Effector memory CD4-positive, alpha-beta T cell (primary cell): ENCODE results near the gene BTN3A1.

ENCODE experiments used
- DNase-seq, 3 donors: peaks; one replicate each; pipeline ENCODE4 v3.0.0-alpha.2; 2020
- H3K27ac ChIP-seq: 2 replicates; pipeline ENCODE4 v1.7.0; 2013; ENCODE audit warnings: mild to moderate bottlenecking, low read length, moderate library complexity; ENCODE audit not compliant: insufficient read depth, poor library complexity, severe bottlenecking
- H3K27me3 ChIP-seq: replicated peaks from 2 replicates; pipeline ENCODE4 v1.7.0; 2013; ENCODE audit warnings: mild to moderate bottlenecking, low read length; ENCODE audit not compliant: insufficient read depth, control insufficient read depth, poor library complexity, severe bottlenecking
- H3K36me3 ChIP-seq: 2 replicates; pipeline ENCODE4 v1.7.0; 2013; ENCODE audit warnings: mild to moderate bottlenecking, low read length, moderate library complexity; ENCODE audit not compliant: control insufficient read depth, insufficient read depth
- H3K4me1 ChIP-seq: 2 replicates; pipeline ENCODE4 v1.7.0; 2013; ENCODE audit warnings: low read length, mild to moderate bottlenecking; ENCODE audit not compliant: control insufficient read depth, insufficient read depth, poor library complexity, severe bottlenecking
- H3K4me3 ChIP-seq: 2 replicates; pipeline ENCODE4 v1.7.0; 2013; ENCODE audit warnings: low read length, low read depth, mild to moderate bottlenecking; ENCODE audit not compliant: insufficient read depth, poor library complexity, severe bottlenecking
- H3K9me3 ChIP-seq: 2 replicates; pipeline ENCODE4 v1.7.0; 2013; ENCODE audit warnings: mild to moderate bottlenecking, low read length, moderate library complexity; ENCODE audit not compliant: control insufficient read depth

Gene BTN3A1

DNA sequence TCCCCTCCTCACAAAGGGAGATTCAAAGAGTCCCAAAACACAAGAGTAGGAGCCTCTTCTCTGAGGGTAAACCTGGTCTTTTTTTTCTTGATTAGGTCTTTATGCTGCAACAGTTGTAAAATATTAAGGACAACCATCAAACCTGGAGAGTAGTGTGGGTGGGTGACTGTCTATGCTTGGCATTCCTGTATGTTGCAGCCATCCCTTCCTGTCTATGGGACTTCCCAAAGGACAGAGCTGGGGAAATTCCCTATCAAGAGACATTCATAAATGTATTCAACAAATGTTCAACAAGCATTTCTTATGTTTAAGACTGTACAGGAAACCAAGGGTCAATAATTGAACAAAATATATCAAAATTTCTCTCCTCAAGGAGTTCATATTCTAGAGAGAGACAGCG is 13.6 kb upstream of the BTN3A1 start:
- no peak overlapping the region for H3K27ac ChIP-seq
- no peak overlapping the region for H3K4me3 ChIP-seq
- no peaks in the 10 kb centered on the region for H3K4me1 ChIP-seq
- DNase-seq, result no peak
- no peaks in the 10 kb centered on the region for H3K9me3 ChIP-seq
- no peaks in the 10 kb centered on the region for H3K27me3 ChIP-seq
- no peaks in the 10 kb centered on the region for H3K36me3 ChIP-seq

DNA sequence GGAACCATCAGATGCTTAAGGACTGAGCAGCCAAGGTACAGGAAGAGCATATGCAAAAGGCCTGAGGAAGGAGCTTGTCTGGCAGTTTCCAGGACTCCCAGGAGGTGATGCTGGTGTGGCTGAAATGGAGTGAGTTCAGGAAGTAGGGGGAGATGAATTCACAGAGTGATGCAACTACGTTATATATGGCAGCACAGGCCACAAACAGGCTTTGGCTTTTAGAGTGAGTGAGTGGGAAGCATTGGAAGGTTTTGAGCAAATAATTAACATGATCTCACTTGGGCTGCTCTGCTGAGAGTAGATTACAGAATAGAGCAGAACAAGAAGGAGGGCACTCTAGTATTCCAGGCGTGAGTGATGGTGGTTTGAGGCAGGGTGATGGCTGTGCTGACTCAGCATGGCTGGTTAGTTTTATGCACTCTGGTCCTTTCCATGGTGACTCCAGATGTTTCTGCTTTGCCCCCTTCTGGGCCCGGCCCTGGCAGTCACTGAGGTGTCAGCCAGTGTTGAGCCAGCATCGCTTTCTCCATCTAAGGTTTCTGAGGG is 12.7 kb upstream of the BTN3A1 start:
- H3K4me1 ChIP-seq, result no peaks in the 10 kb centered on the region
- no peak overlapping the region for H3K4me3 ChIP-seq
- no peaks in the 10 kb centered on the region for H3K27me3 ChIP-seq
- no peaks in the 10 kb centered on the region for H3K9me3 ChIP-seq
- DNase-seq, result no peak
- H3K36me3 ChIP-seq, result no peaks in the 10 kb centered on the region
- no peak overlapping the region for H3K27ac ChIP-seq

DNA sequence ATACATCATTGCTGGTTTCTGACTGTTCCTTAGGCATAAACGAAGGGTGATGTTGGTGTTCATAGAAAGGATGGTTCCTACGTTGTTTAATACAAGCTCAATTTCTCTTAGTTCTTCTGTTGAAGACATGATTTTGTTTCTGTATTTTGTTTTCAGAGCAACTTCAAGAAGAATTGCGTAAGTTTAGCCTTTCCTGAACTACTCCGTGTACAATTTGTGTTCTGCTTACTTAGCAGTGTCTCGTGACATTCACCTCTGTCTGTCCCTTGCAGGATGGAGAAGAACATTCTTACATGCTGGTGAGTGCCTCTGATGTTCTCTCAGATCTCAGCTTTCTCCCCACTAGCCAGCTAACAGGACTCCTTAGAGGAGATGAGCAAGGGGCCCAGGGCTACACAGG is 11.5 kb upstream of the BTN3A1 start:
- DNase-seq, result no peak
- Histone ChIP-seq H3K27me3 (no peaks in the 10 kb centered on the region), H3K4me3 (no peak overlapping the region), H3K9me3 (no peaks in the 10 kb centered on the region), H3K4me1 (no peaks in the 10 kb centered on the region), H3K36me3 (no peaks in the 10 kb centered on the region), H3K27ac (no peak overlapping the region)

DNA sequence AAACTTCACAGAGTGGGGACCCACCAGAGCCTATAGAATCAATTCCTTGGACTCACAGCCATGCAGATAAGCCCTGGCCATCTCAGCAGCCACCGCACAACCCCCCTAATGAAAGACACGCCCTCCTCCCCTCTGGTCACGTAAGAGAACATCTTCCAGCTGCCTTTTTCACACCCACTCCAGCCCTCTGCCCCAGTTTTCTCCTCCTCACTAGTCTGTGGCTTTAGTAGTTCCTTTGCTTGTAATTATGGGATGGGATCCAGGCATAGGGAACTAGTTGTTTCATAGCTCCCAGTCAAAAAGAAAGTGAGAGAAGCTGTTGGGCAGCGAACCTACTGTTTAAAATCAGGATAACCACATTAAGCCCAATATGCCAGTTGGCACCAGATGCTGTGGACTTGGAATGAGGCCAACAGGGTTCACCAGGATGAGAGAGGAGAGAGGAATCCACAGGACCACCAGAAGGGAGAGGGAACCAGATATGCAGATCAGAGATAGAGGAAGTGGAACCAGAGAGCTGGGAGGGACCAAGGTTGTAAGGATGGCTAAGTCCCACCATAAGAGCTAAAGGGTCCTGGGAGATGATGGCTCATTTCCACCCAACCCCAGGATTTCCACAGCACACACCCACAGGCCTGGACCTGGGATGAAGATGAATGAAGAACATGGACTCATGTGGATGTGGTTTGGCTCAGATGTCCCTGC is 9.0 kb upstream of the BTN3A1 start:
- Histone ChIP-seq H3K4me3 (no peak overlapping the region), H3K27me3 (no peaks in the 10 kb centered on the region), H3K36me3 (no peaks in the 10 kb centered on the region), H3K27ac (no peak overlapping the region), H3K9me3 (no peaks in the 10 kb centered on the region), H3K4me1 (no peaks in the 10 kb centered on the region)
- DNase-seq, result no peak

DNA sequence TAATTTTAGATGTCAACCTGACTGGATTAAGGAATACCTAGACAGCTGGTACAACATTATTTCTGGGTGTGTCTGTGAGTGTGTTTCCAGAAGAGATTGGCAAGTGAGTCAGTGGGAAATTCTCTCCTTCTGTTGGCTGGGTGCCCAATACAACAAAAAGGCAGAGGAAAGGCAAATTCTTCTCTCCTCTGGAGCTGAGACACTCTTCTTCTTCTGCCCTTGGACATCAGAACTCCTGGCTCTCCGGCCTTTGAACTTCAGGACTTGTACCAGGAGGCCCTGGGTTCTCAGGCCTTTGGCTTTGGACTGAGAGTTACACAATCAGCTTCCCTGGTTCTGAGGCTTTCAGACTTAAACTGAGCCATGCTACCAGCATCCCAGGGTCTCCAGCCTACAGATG is 7.8 kb upstream of the BTN3A1 start:
- no peak for DNase-seq

DNA sequence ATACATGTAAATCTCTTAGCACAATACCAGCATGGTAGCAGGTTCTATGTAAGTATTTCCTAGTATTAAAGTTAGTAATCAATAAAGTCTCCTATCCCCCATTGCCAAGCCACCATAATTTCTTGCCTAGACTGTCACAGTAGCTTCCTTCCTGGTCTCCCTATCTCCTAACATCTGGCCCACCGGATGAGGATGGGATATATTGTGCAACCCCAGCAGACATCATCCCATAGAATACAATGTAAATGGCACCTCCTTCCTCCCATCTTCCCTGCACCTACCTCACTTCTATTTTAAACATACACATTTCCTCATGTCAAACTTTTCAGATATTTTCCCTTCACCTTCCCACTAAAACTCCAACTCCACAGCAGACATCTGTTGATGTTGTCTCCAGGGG is 3.5 kb upstream of the BTN3A1 start:
- Histone ChIP-seq H3K4me1 (peaks cover 5% of the 10 kb centered on the region), H3K9me3 (no peaks in the 10 kb centered on the region), H3K27me3 (no peaks in the 10 kb centered on the region), H3K4me3 (no peak overlapping the region), H3K36me3 (no peaks in the 10 kb centered on the region), H3K27ac (no peak overlapping the region)
- DNase-seq, result no peak

More for the DNA sequence above, 7.8 kb upstream of the BTN3A1 start:
- Histone ChIP-seq H3K9me3 (no peaks in the 10 kb centered on the region), H3K27ac (no peak overlapping the region), H3K27me3 (no peaks in the 10 kb centered on the region), H3K4me3 (no peak overlapping the region), H3K36me3 (no peaks in the 10 kb centered on the region), H3K4me1 (no peaks in the 10 kb centered on the region)

DNA sequence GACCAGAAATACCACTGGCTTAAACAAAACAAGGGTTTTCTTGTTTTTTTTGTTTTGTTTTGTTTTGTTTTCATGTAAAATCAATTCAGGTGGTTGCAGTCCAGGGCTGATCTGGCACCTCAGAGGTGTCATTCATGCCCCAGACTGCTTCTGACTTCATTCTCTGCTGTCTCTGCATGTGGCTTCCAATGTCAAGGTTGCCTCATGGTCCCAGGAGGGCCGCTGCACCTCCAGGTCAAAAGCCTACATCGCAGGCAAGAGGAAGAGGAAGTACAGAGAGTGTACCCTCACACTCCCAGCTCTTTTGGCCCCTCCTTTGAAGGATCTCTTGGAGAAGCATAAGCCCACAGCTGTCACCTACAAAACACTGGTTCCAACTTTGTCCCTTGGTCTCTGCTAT is 1.4 kb upstream of the BTN3A1 start:
- no peaks in the 10 kb centered on the region for H3K27me3 ChIP-seq
- no peak overlapping the region for H3K27ac ChIP-seq
- peaks cover 23% of the 10 kb centered on the region for H3K4me1 ChIP-seq
- no peak overlapping the region for H3K4me3 ChIP-seq
- H3K36me3 ChIP-seq, result peaks cover 5% of the 10 kb centered on the region
- no peak for DNase-seq
- H3K9me3 ChIP-seq, result no peaks in the 10 kb centered on the region

DNA sequence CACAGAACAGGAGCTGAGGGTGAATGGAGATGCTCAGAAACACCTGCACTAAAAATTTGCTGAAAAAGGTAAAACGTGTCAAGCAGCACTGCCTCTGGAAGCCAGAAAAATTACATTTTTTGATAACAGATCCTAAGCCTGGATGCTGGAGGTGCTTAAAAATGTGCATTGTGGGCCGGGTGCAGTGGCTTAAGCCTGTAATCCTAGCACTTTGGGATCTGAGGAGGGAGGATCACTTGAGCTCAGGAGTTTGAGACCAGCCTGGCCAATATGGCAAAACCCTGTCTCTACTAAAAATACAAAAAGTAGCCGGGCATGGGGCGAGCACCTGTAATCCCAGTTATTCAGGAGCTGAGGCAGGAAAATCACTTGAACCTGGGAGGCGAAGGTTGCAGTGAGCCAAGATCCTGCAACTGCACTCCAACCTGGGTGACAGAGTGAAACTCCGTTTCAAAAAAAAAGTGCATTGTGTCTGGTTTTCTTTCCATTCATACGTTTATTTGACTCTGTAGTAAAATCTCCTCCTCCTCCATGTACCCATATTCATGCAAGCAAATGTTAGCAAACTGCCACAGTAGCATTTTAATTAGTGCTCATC is 587 bp upstream of the BTN3A1 start:
- no peaks in the 10 kb centered on the region for H3K9me3 ChIP-seq
- peaks cover 25% of the 10 kb centered on the region for H3K4me1 ChIP-seq
- peaks cover 9% of the 10 kb centered on the region for H3K36me3 ChIP-seq
- peak overlapping the region; percentile 83 for H3K27ac ChIP-seq
- H3K4me3 ChIP-seq, result peak overlapping the region; percentile 66
- H3K27me3 ChIP-seq, result no peaks in the 10 kb centered on the region
- no peak for DNase-seq

DNA sequence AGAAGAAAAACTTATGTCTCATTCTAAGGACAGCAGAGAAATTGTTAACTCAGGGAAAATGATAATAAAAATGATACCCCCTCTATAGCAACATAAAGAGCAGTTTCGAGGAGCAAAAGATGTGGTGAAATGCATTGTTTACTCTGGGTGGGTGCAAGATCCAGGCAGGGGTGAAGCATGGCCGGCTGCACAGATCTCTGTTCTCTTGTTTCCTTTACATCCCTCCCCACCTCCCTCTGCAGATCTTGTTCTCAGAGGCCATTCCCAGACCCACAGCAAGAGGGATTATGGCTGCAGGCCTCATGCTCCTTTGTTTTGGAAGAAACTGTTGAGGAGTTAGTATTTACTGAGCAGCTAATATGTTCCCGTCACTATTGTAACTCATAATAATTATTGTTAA is 1.8 kb downstream of the BTN3A1 start:
- H3K4me3 ChIP-seq, result peak overlapping the region; percentile 66
- peaks cover 39% of the 10 kb centered on the region for H3K4me1 ChIP-seq
- no peak for DNase-seq
- peaks cover 31% of the 10 kb centered on the region for H3K36me3 ChIP-seq
- no peaks in the 10 kb centered on the region for H3K9me3 ChIP-seq
- H3K27me3 ChIP-seq, result no peaks in the 10 kb centered on the region
- H3K27ac ChIP-seq, result peak overlapping the region; percentile 83

DNA sequence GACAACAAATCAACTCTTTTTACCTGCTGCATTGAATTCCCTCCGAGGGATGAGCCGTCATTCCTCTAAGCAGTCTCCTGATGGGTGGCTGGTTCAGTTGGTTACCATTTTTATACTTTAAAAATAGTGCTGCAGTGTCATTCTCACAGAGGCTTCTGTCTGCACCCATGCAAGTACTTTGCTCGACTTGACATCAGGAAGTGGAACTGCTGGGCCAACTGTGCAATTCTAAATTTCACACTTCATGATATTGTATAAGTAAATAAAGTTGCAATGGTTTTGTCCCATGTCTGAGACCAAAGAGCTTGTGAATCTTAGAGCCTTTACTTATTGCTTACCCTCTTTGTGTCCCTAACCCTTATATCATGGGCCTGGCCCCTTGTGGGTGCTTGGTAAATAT is 2.5 kb downstream of the BTN3A1 start:
- H3K27ac ChIP-seq, result no peak overlapping the region
- no peak for DNase-seq
- H3K9me3 ChIP-seq, result no peaks in the 10 kb centered on the region
- H3K27me3 ChIP-seq, result no peaks in the 10 kb centered on the region
- H3K36me3 ChIP-seq, result peaks cover 36% of the 10 kb centered on the region
- peak overlapping the region; percentile 66 for H3K4me3 ChIP-seq
- H3K4me1 ChIP-seq, result peaks cover 39% of the 10 kb centered on the region
